HG02623 (cell line): ENCODE results near the gene VGLL1.

ENCODE experiments used
- ATAC-seq: cut with Tn5 transposase; IDR thresholded peaks from one replicate; pipeline ENCODE4 v1.9.1; 2021; ENCODE audit warnings: moderate library complexity; ENCODE audit not compliant: unreplicated experiment

VGLL1 gene

GRCh38 chrX:136551410-136551809 lies 19.4 kb downstream of the VGLL1 start:
- no peak for ATAC-seq

- no peak for ATAC-seq
Measured at GRCh38 chrX:136555694-136556093, 23.7 kb downstream of the VGLL1 start.

- ATAC-seq, result no peak
Measured at GRCh38 chrX:136572030-136572429, 40.0 kb downstream of the VGLL1 start.

GRCh38 chrX:136574548-136574947 lies 42.5 kb downstream of the VGLL1 start:
- ATAC-seq, result no peak

GRCh38 chrX:136577552-136577951 lies 45.5 kb downstream of the VGLL1 start:
- peak; percentile 93 for ATAC-seq

GRCh38 chrX:136580316-136580715 lies 48.3 kb downstream of the VGLL1 start:
- ATAC-seq, result no peak

- no peak for ATAC-seq
Measured at GRCh38 chrX:136582624-136583023, 50.6 kb downstream of the VGLL1 start.

- ATAC-seq, result no peak
Measured at GRCh38 chrX:136584545-136584944, 52.5 kb downstream of the VGLL1 start.

GRCh38 chrX:136585262-136585661 lies 53.2 kb downstream of the VGLL1 start:
- ATAC-seq, result no peak

- no peak for ATAC-seq
Measured at GRCh38 chrX:136585960-136586359, 53.9 kb downstream of the VGLL1 start.

GRCh38 chrX:136586386-136586785 lies 54.4 kb downstream of the VGLL1 start:
- no peak for ATAC-seq

- no peak for ATAC-seq
Measured at GRCh38 chrX:136587532-136587931, 55.5 kb downstream of the VGLL1 start.

GRCh38 chrX:136588036-136588435 lies 56.0 kb downstream of the VGLL1 start:
- ATAC-seq, result peak; percentile 54

- no peak for ATAC-seq
Measured at GRCh38 chrX:136589966-136590365, 58.0 kb downstream of the VGLL1 start.

- no peak for ATAC-seq
Measured at GRCh38 chrX:136597356-136597755, 65.3 kb downstream of the VGLL1 start.

- no peak for ATAC-seq
Measured at GRCh38 chrX:136597954-136598353, 65.9 kb downstream of the VGLL1 start.

GRCh38 chrX:136598631-136599030 lies 66.6 kb downstream of the VGLL1 start:
- ATAC-seq, result no peak

- ATAC-seq, result no peak
Measured at GRCh38 chrX:136600059-136600458, 68.0 kb downstream of the VGLL1 start.
